Lower leg skin (tissue), 3 donors: ENCODE results near the gene RPS6KL1.

Source experiments
- POLR2A ChIP-seq, 2 donors: fragments of 450-650 bp; IDR thresholded peaks; one replicate each; pipeline ENCODE4 v1.6.1; 2016 to 2017; ENCODE audit warnings: antibody characterized with exemption in 2 of 2, mild to moderate bottlenecking in 1 of 2, moderate library complexity in 1 of 2
- TF ChIP-seq, protein P1 (sequence below), 3 donors: fragments of 450-650 bp; IDR thresholded peaks; one replicate each; pipeline ENCODE4 v1.5.1; 2016; ENCODE audit warnings: antibody characterized with exemption in 3 of 3, mild to moderate bottlenecking in 3 of 3, moderate library complexity in 2 of 3

- TF ChIP-seq, protein P1, sequence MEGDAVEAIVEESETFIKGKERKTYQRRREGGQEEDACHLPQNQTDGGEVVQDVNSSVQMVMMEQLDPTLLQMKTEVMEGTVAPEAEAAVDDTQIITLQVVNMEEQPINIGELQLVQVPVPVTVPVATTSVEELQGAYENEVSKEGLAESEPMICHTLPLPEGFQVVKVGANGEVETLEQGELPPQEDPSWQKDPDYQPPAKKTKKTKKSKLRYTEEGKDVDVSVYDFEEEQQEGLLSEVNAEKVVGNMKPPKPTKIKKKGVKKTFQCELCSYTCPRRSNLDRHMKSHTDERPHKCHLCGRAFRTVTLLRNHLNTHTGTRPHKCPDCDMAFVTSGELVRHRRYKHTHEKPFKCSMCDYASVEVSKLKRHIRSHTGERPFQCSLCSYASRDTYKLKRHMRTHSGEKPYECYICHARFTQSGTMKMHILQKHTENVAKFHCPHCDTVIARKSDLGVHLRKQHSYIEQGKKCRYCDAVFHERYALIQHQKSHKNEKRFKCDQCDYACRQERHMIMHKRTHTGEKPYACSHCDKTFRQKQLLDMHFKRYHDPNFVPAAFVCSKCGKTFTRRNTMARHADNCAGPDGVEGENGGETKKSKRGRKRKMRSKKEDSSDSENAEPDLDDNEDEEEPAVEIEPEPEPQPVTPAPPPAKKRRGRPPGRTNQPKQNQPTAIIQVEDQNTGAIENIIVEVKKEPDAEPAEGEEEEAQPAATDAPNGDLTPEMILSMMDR (IDR thresholded peaks at IDR 0.05): no peak
- TF ChIP-seq POLR2A (IDR thresholded peaks at IDR 0.05): no peak
These were observed 66.7 kb downstream of the RPS6KL1 start for GRCh38 chr14:74856366-74856765.
